Effector CD8-positive, alpha-beta T cell (primary cell): ENCODE results near the gene PDZD8.

Experiments
- DNase-seq: peaks from one replicate; lab custom pipeline; 2025; lab: John Stamatoyannopoulos, UW
- total RNA-seq, 4 experiments: gene quantifications; one replicate each; lab custom pipeline; 2026; lab: John Stamatoyannopoulos, UW

PDZD8 gene
- 62.0 to 97.3 (median 71.6) reads per million in 4 experiments for total RNA-seq

DNA sequence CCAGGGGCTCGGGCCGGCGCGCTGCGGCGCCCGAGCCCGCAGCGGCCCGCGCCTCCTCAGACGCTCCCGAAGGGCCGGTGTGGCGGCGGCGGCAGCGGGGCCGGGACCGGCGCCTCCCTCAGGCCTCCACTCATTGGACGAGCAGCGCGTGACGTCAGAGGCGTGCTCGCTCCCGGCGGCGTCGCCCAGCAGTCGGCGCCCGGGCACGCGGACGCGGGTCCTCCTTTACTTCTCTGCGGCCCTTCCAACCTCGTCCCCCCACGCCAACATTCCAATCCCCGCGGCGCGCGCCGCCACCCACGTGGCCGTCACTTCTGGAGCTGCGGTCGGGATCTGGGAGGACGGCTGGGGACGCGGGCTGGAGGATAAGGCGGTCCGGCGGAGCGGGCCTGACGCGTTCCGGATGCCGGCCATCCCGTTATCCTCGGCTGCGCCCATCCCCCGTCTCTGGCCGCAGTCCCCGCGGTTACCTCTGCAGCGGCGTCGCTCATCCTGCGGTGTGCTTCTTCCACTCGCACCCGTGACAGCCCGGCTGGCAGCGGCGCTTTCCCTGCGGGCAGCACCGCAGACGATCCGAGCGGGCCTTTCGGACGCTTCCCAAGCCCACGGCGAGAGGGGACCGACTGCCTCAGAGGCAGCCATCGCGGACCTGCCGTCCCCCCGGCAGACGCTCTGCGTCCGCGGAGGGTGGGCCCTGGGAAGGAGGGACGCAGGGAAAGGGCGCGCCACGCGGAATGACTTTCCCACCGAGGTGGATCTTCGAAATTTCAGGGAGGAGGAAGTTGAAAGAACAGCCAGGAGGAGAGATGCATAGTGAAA, at the start of gene PDZD8:
TSS of gene PDZD8 (minus strand) at position 81 of the 819 bp plus-strand sequence. CDS start 213 bp downstream, outside the sequence.
- DNase-seq: peak; percentile 80

DNA sequence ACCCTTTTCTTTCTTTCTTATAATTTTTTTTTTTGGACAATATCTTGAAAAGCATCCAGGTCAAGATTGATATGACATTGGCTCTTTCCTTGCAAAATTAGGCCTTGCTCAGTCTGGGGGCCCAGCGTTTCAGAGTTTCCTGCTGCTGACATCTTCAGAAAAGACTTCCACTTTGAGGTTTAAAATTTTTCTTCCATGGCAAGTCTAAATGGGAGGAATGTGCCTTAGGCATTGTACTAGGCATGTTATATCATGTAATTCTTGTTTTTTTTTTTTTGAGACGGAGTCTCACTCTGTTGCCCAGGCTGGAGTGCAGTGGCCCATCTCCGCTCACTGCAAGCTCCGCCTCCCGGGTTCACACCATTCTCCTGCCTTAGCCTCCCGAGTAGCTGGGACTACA, 48.9 kb upstream of the PDZD8 start:
- DNase-seq: no peak

- DNase-seq: no peak
Measured at GRCh38 chr10:117421985-117422384, 46.7 kb upstream of the PDZD8 start.

- no peak for DNase-seq
Measured at GRCh38 chr10:117420768-117421167, 45.5 kb upstream of the PDZD8 start.

DNA sequence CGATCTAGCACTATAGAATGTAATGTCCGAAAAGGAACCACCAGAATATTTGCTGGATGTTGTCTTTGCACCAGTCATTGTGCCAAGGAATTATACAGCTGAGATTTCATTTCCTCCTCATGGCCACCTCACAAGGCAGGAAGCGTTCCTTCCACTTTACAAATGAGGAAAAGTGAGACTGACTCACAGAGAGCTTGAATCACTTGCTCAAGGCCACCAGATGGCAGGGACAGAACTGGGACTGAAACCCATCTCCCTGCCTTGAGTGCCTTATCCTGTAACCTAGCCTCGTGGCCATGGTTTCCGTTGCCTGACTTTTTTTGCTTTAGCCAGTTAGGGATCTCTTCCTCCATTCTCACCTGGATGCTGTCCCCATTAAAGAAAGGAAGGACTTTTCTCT, 44.7 kb upstream of the PDZD8 start:
- no peak for DNase-seq

DNA sequence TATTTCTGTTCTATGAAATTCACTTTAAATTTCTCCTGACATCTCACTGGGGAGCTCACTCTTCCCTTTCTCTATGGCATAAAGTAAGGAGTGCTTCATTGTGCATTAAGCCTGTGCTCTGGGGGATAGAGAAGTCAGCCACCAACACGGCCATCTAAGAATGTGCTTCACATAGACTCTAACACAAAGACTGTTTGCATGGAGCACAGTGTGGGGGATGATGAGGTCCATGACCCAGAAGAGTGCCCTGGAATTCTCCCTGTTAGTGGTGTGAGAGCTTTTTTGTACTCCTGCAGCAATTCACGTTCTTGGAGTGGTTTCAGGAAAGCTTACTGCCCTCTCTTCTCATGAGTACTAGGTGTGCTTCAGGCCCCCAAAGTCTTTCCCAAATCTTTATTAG, 43.9 kb upstream of the PDZD8 start:
- DNase-seq: no peak

GRCh38 chr10:117418121-117418520, 42.9 kb upstream of the PDZD8 start:
- no peak for DNase-seq

GRCh38 chr10:117417196-117417595, 42.0 kb upstream of the PDZD8 start:
- DNase-seq: no peak

DNA sequence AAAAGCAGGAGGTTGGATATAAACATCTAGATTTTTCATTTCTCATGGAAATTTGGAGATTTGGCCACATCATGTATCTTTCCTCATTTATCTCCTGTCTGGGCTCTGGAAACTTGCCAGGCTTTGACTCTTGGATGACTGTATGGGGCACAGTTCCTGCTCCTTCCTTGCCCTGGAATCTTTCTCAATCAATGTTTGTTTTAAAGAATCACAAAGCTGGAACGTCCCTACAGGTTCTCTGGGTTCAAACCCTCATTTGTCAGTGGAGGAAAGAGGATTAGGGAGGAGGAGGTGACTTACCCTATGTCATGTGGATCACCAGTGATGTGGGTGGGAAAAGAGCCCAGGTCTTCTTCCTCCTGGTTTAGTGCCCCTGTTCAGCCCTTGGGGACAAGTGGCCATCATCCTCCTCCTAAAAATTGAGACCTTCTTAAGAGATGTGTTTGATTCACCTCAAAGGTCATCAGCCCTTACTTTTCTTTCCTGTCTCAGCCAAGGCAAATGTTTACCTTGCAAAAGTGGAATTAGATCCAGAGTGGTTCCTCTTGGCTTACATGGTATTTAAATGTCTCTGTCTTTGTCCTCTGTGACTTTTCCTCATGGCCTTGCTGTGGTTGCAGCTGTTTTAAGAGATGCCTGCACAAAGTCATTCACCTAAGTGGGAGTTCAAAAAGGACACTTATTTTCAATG, 38.8 kb upstream of the PDZD8 start:
- no peak for DNase-seq

DNA sequence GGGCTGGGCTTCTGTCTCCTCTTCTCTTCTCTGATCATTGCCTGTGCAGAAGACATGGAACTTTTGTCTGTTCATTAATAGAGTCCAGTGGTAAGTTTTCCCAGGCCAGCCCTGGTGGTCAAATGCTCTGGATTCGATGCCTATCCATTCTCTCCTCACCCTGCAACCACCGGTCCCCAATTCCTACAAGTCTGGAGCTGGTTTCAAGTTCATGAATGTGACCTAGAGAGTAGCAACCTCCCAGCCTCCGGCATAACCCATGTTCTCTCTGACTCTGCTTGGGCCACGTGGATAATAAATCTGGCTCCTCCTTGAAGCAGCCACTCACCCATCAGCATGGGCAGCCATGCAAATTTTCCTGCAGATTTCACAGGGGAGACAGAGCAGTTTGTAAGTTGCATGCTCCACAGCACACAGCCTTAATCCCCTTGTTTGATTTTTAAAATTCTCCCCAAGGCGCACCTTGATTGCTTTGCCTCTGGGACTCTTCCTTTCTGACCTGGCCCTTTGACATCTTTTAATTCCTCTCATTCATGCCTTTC, 37.3 kb upstream of the PDZD8 start:
- no peak for DNase-seq

GRCh38 chr10:117411479-117412399, 36.5 kb upstream of the PDZD8 start:
- no peak for DNase-seq

DNA sequence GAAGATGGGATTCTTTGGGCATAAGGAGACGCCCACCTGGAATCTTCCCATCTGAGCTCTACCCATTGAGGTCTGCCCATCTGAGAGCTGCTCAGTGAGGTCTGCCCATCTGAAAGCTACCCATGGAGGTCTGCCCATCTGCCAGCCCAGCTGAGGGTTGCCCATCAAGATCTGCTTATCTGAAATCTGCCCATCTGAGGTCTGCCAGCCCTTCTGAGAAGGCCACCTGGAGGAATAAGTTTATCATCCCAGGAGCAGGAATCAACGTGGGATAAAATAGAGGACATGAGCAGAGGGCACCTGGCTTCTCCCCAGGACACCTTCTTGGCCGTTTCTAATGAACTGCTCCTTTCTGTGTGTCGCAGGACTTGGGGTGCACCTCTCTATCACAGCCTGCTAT, 35.3 kb upstream of the PDZD8 start:
- no peak for DNase-seq

DNA sequence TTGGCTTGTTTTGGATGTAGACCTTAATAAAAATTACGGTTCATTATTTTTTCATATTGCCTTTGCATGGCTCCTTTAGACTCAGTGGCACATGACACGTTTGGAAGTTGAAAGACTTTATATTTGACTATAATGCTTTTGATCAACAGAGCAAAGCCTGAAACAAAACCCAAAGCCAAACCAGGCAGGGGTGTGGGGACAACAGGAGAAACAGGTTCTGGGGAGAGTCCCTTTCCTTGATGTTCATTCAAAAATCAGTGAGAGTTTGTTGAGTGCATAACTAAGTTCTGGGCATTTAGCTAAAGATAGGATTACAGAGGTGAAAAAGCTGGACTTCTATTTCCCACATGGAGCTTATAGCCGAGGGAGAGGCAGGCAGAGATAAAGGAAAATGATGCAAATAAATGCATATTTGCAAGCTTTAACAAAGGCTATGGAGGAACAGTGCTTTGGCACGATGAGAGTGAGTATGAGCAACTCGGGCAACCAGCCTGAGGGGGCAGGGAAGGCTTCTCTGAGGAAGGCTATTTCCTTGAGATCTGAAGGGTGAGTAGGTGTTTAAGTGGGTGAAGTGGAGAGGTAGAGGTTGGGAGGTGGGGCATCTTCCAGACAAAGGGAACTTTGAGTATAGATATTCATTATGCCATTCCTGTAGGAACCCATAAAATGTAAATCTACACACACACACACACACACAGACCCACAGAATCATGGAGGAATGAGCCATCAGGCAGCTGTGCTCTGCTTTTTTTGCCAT, 34.5 kb upstream of the PDZD8 start:
- no peak for DNase-seq

GRCh38 chr10:117408436-117409384, 33.5 kb upstream of the PDZD8 start:
- DNase-seq: no peak

DNA sequence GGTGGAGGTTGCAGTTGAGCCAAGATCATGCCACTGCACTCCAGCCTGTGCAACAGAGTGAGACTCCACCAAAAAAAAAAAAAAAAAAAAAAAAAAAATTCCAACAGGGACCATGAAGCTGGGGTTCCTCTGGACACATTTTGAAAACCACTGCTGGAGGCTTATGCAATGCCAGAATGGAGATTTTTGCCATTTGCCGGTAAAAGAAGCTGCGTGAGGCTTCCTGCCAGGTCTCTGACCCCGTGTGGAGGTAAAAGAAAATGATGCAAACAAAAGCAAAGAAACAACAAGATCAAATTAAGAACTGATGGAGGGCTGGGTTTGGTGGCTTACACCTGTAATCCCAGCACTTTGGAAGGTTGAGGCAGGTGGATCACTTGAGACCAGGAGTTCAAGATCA, 30.5 kb upstream of the PDZD8 start:
- DNase-seq: no peak

GRCh38 chr10:117400329-117400728, 25.1 kb upstream of the PDZD8 start:
- DNase-seq: no peak

DNA sequence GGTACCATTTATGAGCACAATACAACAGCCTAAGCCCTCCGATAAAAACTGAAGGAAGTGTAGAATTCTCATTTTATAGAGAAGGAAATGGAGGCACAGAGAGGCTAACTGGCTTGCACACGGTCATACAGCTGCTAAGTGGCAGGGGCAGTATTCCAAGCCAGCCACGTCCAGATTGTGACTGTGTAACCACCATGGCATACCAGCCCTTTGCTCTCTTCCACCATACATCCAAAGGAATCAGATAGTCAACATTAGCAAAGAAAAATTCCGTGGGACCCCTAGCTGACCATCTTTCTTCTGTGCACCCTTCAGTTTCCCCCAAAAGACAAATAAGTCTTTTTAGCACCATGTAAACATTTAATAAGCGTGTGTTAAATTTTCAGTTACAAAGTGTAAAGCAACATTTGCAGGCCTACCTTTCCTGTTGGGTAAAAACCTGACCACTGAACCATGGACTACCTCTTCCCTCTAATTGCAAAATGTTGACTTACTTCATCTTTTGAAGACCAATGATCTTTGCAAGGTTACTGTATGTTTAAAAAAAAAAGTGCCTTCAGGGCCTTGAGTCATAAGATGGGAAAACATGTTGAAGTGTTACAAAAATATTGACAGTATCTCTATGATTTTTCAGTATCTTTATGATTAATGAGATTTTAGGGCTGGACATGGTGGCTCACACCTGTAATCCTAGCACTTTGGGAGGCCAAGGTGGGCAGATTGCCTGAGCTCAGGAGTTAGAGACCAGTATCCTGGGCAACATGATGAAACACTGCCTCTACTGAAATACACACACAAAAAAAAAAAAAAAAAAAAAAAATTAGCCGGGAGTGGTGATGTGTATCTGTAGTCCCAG, 24.3 kb upstream of the PDZD8 start:
- no peak for DNase-seq

DNA sequence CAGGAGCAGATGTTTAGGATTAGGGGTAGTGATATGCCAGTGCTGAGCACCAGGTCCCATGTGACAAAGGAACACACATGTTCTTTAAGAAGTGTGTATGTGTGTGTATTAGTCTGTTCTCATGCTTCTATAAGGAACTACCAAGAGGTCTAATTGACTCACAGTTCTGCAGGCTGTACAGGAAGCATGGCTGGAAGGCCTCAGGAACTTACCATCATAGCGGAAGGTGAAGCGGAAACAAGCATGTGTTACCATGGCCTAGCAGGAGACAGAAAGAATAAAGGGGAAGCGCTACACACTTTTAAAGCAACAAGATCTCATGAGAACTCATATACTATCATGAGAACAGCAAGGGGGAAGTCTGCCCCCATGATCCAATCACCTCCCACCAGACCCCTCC, 22.8 kb upstream of the PDZD8 start:
- no peak for DNase-seq
